Tibial nerve (tissue), 3 donors: ENCODE data around the gene GRM1.

Experiments used
- POLR2A ChIP-seq, 2 donors: fragments of 450-650 bp; IDR thresholded peaks; one replicate each; pipeline ENCODE4 v1.6.1; 2017; ENCODE audit warnings: antibody characterized with exemption in 2 of 2, mild to moderate bottlenecking in 2 of 2, moderate library complexity in 2 of 2
- TF ChIP-seq, protein P1 (sequence below), 5 experiments: fragments of 200-600 bp in 3 of 5; fragments of 450-650 bp in 2 of 5; sonication (generic) in 3 of 5; IDR thresholded peaks; one replicate each; pipeline ENCODE4 v1.5.1; 2016 to 2019; ENCODE audit warnings: antibody characterized with exemption in 5 of 5, mild to moderate bottlenecking in 3 of 5, moderate library complexity in 2 of 5

DNA sequence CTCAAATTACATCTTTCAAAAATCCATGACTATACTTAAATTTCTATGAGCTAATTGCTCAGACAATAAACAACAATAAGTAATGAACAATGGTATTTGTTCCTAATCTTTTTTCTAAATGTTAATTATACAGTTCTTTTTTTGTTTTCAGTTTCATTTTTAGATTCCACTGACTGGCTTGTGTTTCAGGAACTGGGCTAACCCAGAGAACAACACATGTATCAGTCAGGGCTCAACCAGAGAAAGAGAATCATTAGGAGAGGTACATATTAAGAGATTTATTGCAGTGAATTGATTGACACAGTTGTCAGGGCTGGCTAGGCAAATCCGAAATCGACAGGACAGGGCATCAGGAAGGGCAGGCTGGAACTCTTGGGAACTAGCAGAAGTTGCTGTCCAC, 182.8 kb downstream of the GRM1 start:
- TF ChIP-seq, protein P1, sequence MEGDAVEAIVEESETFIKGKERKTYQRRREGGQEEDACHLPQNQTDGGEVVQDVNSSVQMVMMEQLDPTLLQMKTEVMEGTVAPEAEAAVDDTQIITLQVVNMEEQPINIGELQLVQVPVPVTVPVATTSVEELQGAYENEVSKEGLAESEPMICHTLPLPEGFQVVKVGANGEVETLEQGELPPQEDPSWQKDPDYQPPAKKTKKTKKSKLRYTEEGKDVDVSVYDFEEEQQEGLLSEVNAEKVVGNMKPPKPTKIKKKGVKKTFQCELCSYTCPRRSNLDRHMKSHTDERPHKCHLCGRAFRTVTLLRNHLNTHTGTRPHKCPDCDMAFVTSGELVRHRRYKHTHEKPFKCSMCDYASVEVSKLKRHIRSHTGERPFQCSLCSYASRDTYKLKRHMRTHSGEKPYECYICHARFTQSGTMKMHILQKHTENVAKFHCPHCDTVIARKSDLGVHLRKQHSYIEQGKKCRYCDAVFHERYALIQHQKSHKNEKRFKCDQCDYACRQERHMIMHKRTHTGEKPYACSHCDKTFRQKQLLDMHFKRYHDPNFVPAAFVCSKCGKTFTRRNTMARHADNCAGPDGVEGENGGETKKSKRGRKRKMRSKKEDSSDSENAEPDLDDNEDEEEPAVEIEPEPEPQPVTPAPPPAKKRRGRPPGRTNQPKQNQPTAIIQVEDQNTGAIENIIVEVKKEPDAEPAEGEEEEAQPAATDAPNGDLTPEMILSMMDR (IDR thresholded peaks at IDR 0.05) = no peak
- TF ChIP-seq POLR2A (IDR thresholded peaks at IDR 0.05) = no peak
